ENCODE measurements around the gene SELENOF.

SELENOF gene

GRCh38 chr1:86866665-86867064 lies 47.3 kb downstream of the SELENOF start:
- CTCF ChIA-PET: no interaction called here
- POLR2A ChIA-PET: no interaction called here

GRCh38 chr1:86865973-86866637 lies 47.8 kb downstream of the SELENOF start:
- ChIA-PET POLR2A (no interaction called here), CTCF (no interaction called here)
- DNase-seq (ENCODE audit: extremely low spot score): no peak
- TF ChIP-seq CTCF (IDR thresholded peaks at IDR 0.05; ENCODE audit: control extremely low read depth, extremely low read depth, low read depth, missing control alignments): no peak

More at GRCh38 chr1:86866665-86867064, 47.3 kb downstream of the SELENOF start:
- DNase-seq (ENCODE audit: extremely low spot score): no peak
- TF ChIP-seq CTCF (IDR thresholded peaks at IDR 0.05; ENCODE audit: control extremely low read depth, extremely low read depth, low read depth, missing control alignments): no peak

GRCh38 chr1:86862920-86863319 lies 51.0 kb downstream of the SELENOF start:
- CTCF ChIA-PET: interaction anchor here (0.9 to 3.5 kb wide), 5 partner anchors 12 to 221 kb away, joined by 3 to 11 read pairs (median 3); no protein-coding TSS in a partner anchor
- POLR2A ChIA-PET: no interaction called here
- DNase-seq (ENCODE audit: extremely low spot score): no peak

GRCh38 chr1:86861424-86861823 lies 52.5 kb downstream of the SELENOF start:
- CTCF ChIA-PET: interaction anchor here (1.1 to 3.5 kb wide), 5 partner anchors 10 to 223 kb away, joined by 3 to 11 read pairs (median 4); partner anchors contain the start of gene SH3GLB1
- TF ChIP-seq CTCF (IDR thresholded peaks at IDR 0.05; ENCODE audit: control extremely low read depth, extremely low read depth, low read depth, missing control alignments): no peak
- no peak for DNase-seq (ENCODE audit: extremely low spot score)
- POLR2A ChIA-PET: no interaction called here

More at GRCh38 chr1:86862920-86863319, 51.0 kb downstream of the SELENOF start:
- no peak for TF ChIP-seq CTCF (IDR thresholded peaks at IDR 0.05; ENCODE audit: control extremely low read depth, extremely low read depth, low read depth, missing control alignments)

- CTCF ChIA-PET: interaction anchor here (1.1 to 3.5 kb wide), 3 partner anchors 9 to 224 kb away, joined by 3 to 11 read pairs (median 4); partner anchors contain the start of gene SH3GLB1
- TF ChIP-seq CTCF (IDR thresholded peaks at IDR 0.05; ENCODE audit: control extremely low read depth, extremely low read depth, low read depth, missing control alignments): no peak
- POLR2A ChIA-PET: no interaction called here
- no peak for DNase-seq (ENCODE audit: extremely low spot score)
Observed at GRCh38 chr1:86860424-86860823, 53.5 kb downstream of the SELENOF start.

GRCh38 chr1:86860020-86860419 lies 53.9 kb downstream of the SELENOF start:
- POLR2A ChIA-PET: no interaction called here
- no peak for TF ChIP-seq CTCF (IDR thresholded peaks at IDR 0.05; ENCODE audit: control extremely low read depth, extremely low read depth, low read depth, missing control alignments)
- no peak for DNase-seq (ENCODE audit: extremely low spot score)
- CTCF ChIA-PET: interaction anchor here (1.4 to 3.5 kb wide), 3 partner anchors 26 to 224 kb away, joined by 4 to 11 read pairs (median 6); partner anchors contain the start of gene SH3GLB1
